GM12878 (cell line): ENCODE results near the gene BCL2L12. TPM values are rescaled to one million over a fixed set of nuclear protein-coding genes. Genes with fewer than 3 reads are reported as not detected.
A peak's percentile ranks its signal among the peaks of the same experiment; 100 is the strongest.

Source experiments
- ATAC-seq: fragments of 200-7000 bp; cut with Tn5 transposase; 3 replicates; pipeline ENCODE4 v1.9.1; 2020; ENCODE audit warnings: mild to moderate bottlenecking, moderate library complexity
- BruUV-seq: library from RNA; stranded (reverse); fragments of 400-500 nt; replicated peaks from 2 replicates; lab custom pipeline; 2021; lab: Mats Ljungman, UMichigan
- CTCF ChIA-PET: fragments of 300-600 bp; sonication (Branson Sonifier 250); formaldehyde crosslinking; extraction: SDS; loops from one replicate; lab custom pipeline; 2021; ENCODE audit warnings: inconsistent platforms; lab: Yijun Ruan, JAX
- POLR2A ChIA-PET: fragments of 350-600 bp; formaldehyde crosslinking; extraction: SDS; loops from one replicate; lab custom pipeline; 2021; ENCODE audit warnings: inconsistent platforms; lab: Charles Lee
- RAD21 ChIA-PET: fragments of 300-600 bp; sonication (Branson Sonifier 250); formaldehyde crosslinking; loops from one replicate; lab custom pipeline; 2023; ENCODE audit warnings: antibody characterized with exemption; ENCODE audit not compliant: unreplicated experiment; lab: Charles Lee
- SMC1A ChIA-PET: fragments of 300-600 bp; sonication (Branson Sonifier 250); formaldehyde crosslinking; loops from one replicate; lab custom pipeline; 2023; ENCODE audit not compliant: unreplicated experiment, uncharacterized antibody; lab: Charles Lee
- DNase-seq: peaks from one replicate; pipeline ENCODE4 v3.0.0-alpha.2; 2011; ENCODE audit warnings: low read depth, low spot score
- FAIRE-seq: peaks from 3 replicates; lab custom pipeline; 2011; peaks lifted over from hg19 to GRCh38; lab: Jason Lieb, UNC
- H2AFZ ChIP-seq: 2 replicates; pipeline ENCODE4 v1.6.0; 2011; ENCODE audit warnings: low read depth, low read length, control low read depth; ENCODE audit not compliant: control insufficient read depth
- H3K27ac ChIP-seq: 2 replicates; pipeline ENCODE4 v1.5.1; 2011; ENCODE audit warnings: control low read depth; ENCODE audit not compliant: control insufficient read depth, insufficient read depth
- H3K27me3 ChIP-seq, 2 experiments: replicated peaks in 1 of 2; 2 replicates each; pipeline versions ENCODE4 v1.6.0 to v1.6.1; 2011; ENCODE audit warnings: low read length in 1 of 2; ENCODE audit not compliant: control insufficient read depth in 2 of 2, insufficient read depth in 2 of 2
- H3K36me3 ChIP-seq, 2 experiments: 2 replicates each; pipeline ENCODE4 v1.5.1; 2011; ENCODE audit warnings: low read length in 1 of 2; ENCODE audit not compliant: control insufficient read depth in 2 of 2, insufficient read depth in 2 of 2
- H3K4me1 ChIP-seq: 2 replicates; pipeline ENCODE4 v1.6.1; 2011; ENCODE audit warnings: mild to moderate bottlenecking, low read length, moderate library complexity, mixed read lengths; ENCODE audit not compliant: control insufficient read depth, insufficient read depth
- H3K4me2 ChIP-seq: 2 replicates; pipeline ENCODE4 v1.6.0; 2011; ENCODE audit warnings: control low read depth; ENCODE audit not compliant: control insufficient read depth, insufficient read depth
- H3K4me3 ChIP-seq: fragments of 200-600 bp; sonication (generic); 2 replicates; pipeline ENCODE4 v1.5.1; 2016
- H3K79me2 ChIP-seq: 2 replicates; pipeline ENCODE4 v1.6.0; 2011; ENCODE audit warnings: low read length; ENCODE audit not compliant: control insufficient read depth, insufficient read depth
- H3K9ac ChIP-seq: 2 replicates; pipeline ENCODE4 v1.8.0; 2011; ENCODE audit warnings: low read length, control low read depth, mixed read lengths; ENCODE audit not compliant: control insufficient read depth, insufficient read depth
- H3K9me3 ChIP-seq: replicated peaks from 3 replicates; pipeline ENCODE4 v1.5.1; 2011; ENCODE audit warnings: mild to moderate bottlenecking, low read length; ENCODE audit not compliant: control insufficient read depth, insufficient read depth
- H4K20me1 ChIP-seq: 2 replicates; pipeline ENCODE4 v1.6.0; 2011; ENCODE audit not compliant: control insufficient read depth, insufficient read depth
- BRCA1 ChIP-seq: IDR thresholded peaks from 2 replicates; pipeline ENCODE4 v1.6.1; 2011; ENCODE audit warnings: low read depth, low read length, improper control_type of control experiment
- DPF2 ChIP-seq: fragments of 450-650 bp; IDR thresholded peaks from 2 replicates; pipeline ENCODE4 v1.6.1; 2017; ENCODE audit warnings: mild to moderate bottlenecking
- HDAC2 ChIP-seq: fragments of 200-600 bp; sonication (generic); IDR thresholded peaks from 2 replicates; pipeline ENCODE4 v1.6.1; 2017
- LARP7 ChIP-seq: fragments of 450-650 bp; IDR thresholded peaks from 2 replicates; pipeline ENCODE4 v1.6.1; 2017; ENCODE audit warnings: mild to moderate bottlenecking
- MXI1 ChIP-seq: fragments of 150-350 bp; IDR thresholded peaks from 2 replicates; pipeline ENCODE4 v1.6.1; 2011; ENCODE audit warnings: low read depth, mild to moderate bottlenecking, inconsistent platforms, low read length, improper control_type of control experiment
- NFYA ChIP-seq: IDR thresholded peaks from 2 replicates; pipeline ENCODE4 v1.6.1; 2011; ENCODE audit warnings: low read depth, mild to moderate bottlenecking, low read length, improper control_type of control experiment, borderline replicate concordance
- POLR2AphosphoS5 ChIP-seq: IDR thresholded peaks from 2 replicates; pipeline ENCODE4 v1.6.1; 2011; ENCODE audit warnings: mild to moderate bottlenecking, low read length, inconsistent platforms
- SPI1 ChIP-seq: IDR thresholded peaks from 2 replicates; pipeline ENCODE4 v1.6.1; 2011; ENCODE audit warnings: low read depth, mild to moderate bottlenecking, low read length, moderate library complexity, borderline replicate concordance; ENCODE audit not compliant: insufficient read depth
- SRF ChIP-seq, 2 experiments: IDR thresholded peaks; 2 replicates each; pipeline ENCODE4 v1.6.1; 2011; ENCODE audit warnings: low read depth in 2 of 2, low read length in 2 of 2, mild to moderate bottlenecking in 1 of 2, moderate library complexity in 1 of 2
- WGBS: methylation state at CpG from one replicate; pipeline ENCODE4 v1.1.6; 2016; ENCODE audit warnings: low lambda C conversion rate; ENCODE audit not compliant: insufficient replicate concordance, insufficient coverage; ENCODE audit errors: missing lambda C conversion rate; 5-methylcytosine and 5-hydroxymethylcytosine counted together
- in situ Hi-C: fragments of 300-500 bp; cut with MboI; formaldehyde crosslinking; loops from 9 replicates; pipeline ENCODE4 v1.14.3; 2018; ENCODE audit warnings: mixed read lengths
- intact Hi-C: fragments of 100-400 bp; cut with micrococcal nuclease; formaldehyde crosslinking; loops from one replicate; pipeline ENCODE4 v1.14.2; 2022; ENCODE audit not compliant: unreplicated experiment
- polyA plus RNA-seq, 11 experiments: library from polyadenylated mRNA; depleted of rRNA in 4 of 11; unstranded in 6 of 11; stranded (reverse) in 5 of 11; fragments of >200 nt; fragmentation: Nextera tagmentation in 4 of 11; fragmentation: Illumina TruSeq in 1 of 11; extraction: Ambion mirVana in 4 of 11; extraction: Trizol in 1 of 11; gene quantifications; 1 replicate in 1 of 11; 2 replicates in 10 of 11; pipeline versions ENCODE4 v1.2.1 to v1.2.3, GENCODE V29; 2011 to 2016; ENCODE audit warnings: inconsistent platforms in 2 of 11, missing spikeins in 2 of 11, low read depth in 1 of 11
- total RNA-seq, 4 experiments: library from RNA; depleted of rRNA in 3 of 4; stranded (reverse); fragments of >200 nt in 3 of 4; fragmentation: Illumina TruSeq in 1 of 4; extraction: Trizol in 1 of 4; gene quantifications; 2 replicates each; pipeline versions ENCODE4 v1.2.1 to v1.2.3, GENCODE V29; 2013 to 2021
- TF ChIP-seq, protein P1 (sequence below): IDR thresholded peaks from 2 replicates; pipeline ENCODE4 v1.6.1; 2011; ENCODE audit warnings: low read depth, low read length, improper control_type of control experiment, borderline replicate concordance

The BCL2L12 gene
- total and polyA plus RNA-seq, 10 of the 15 experiments (the other 5 are each of a cell fraction or from before 2014, with no cell fraction given), result 1.8 to 143 (median 50.4) TPM

DNA sequence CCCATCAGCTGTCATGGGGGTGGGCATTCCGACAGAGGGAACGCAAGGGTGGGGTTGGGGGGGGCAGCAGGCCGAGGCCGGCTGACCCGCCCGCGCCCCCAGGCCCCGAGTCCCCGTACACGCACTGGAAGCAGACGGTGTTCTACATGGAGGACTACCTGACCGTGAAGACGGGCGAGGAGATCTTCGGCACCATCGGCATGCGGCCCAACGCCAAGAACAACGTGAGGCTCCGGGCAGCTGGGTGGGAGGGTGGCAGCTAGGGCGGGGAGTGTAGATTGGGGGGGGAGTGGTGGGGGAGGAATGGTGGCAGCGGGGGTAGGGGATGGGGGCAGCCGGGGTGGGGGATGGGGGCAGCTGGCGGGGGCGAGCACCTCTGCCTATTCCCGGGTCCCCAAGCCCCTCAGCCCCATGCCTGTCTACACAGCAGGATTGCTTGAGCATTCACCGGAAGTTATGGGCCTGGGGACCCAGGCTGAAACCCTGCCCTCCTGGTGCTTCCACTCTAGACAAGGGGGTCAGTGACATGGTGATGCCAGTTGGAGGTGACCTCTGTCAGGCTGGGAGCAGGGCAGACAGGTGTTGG lies 20.9 kb downstream of the BCL2L12 start:
- FAIRE-seq, result no peak
- intact Hi-C loops, result no loop called here
- TF ChIP-seq LARP7, result no peak
- no peak for TF ChIP-seq DPF2
- TF ChIP-seq SRF (IDR thresholded peaks at IDR 0.05; ENCODE audit: low read depth in 2 of 2, low read length in 2 of 2), result no peak
- TF ChIP-seq SPI1, result no peak
- no peak for TF ChIP-seq NFYA
- no peak for TF ChIP-seq MXI1
- TF ChIP-seq, all 136 proteins: peak for 0
- no peaks in the 10 kb centered on the region; the same call in 2 of the 3 replicates for H3K9me3 ChIP-seq
- DNase-seq (no peak), ATAC-seq (no peak)
- ChIA-PET POLR2A (interaction anchor here (0.8 kb wide), 1 partner anchor 115 kb away, joined by 6 read pairs; no protein-coding TSS in a partner anchor), RAD21 (no interaction called here), SMC1A (interaction anchor here (0.7 kb wide), 1 partner anchor 301 kb away, joined by 3 read pairs; no protein-coding TSS in a partner anchor), CTCF (no interaction called here)
- no peak overlapping the region for H3K4me2 ChIP-seq
- H3K27ac ChIP-seq, result no peak overlapping the region
- H3K9ac ChIP-seq, result no peak overlapping the region
- in situ Hi-C loops, result no loop called here
- H3K4me3 ChIP-seq, result no peak overlapping the region
- BruUV-seq, result no TSS peak
- no peak overlapping the region for H2AFZ ChIP-seq
- peaks cover 6% of the 10 kb centered on the region for H3K79me2 ChIP-seq
- WGBS, result 90% methylated on average over 4 of the region's 27 CpGs
- H3K27me3 ChIP-seq, result no peaks in the 10 kb centered on the region; a peak in 1 of 4 replicates
- H3K4me1 ChIP-seq, result peaks cover 10% of the 10 kb centered on the region
- peaks cover 9% of the 10 kb centered on the region; the same call in 1 of the 2 replicates for H4K20me1 ChIP-seq
- peaks cover 24 to 45% of the 10 kb centered on the region in 2 experiments for H3K36me3 ChIP-seq

DNA sequence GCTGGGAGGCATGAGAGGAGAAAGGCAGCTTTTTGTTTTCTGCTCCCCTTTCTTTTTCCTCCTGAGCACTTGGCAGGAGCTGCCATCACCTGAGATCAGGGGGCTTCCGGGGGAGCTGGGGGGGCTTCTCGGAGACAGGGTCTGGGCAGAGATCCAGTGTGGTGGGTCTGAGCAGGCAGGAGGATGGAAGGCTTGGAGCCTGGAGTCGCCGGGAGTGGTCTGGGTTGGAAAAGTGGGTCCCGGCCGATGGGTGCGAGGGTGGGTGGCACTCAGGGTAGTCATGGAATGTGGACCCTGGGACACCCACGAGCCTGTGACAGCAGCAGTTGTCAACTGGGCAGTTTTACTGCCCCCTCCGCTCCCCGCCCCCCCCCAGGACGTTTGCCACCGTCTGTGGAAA lies 21.4 kb downstream of the BCL2L12 start:
- Histone ChIP-seq H3K4me2 (no peak overlapping the region), H3K27ac (no peak overlapping the region), H4K20me1 (peaks cover 6% of the 10 kb centered on the region; the same call in 1 of the 2 replicates), H3K9me3 (no peaks in the 10 kb centered on the region; the same call in 2 of the 3 replicates), H3K9ac (no peak overlapping the region), H3K4me1 (peaks cover 10% of the 10 kb centered on the region), H2AFZ (no peak overlapping the region), H3K36me3 (peaks cover 20 to 40% of the 10 kb centered on the region in 2 experiments), H3K79me2 (peaks cover 2% of the 10 kb centered on the region), H3K27me3 (no peaks in the 10 kb centered on the region; a peak in 1 of 4 replicates), H3K4me3 (no peak overlapping the region)
- 86% methylated on average over 11 of the region's 12 CpGs for WGBS
- CTCF ChIA-PET, result interaction anchor here (0.6 kb wide), 1 partner anchor 123 kb away, joined by 5 read pairs; no protein-coding TSS in a partner anchor
- no peak for FAIRE-seq
- POLR2A ChIA-PET, result no interaction called here
- SMC1A ChIA-PET, result no interaction called here
- ATAC-seq, result no peak
- intact Hi-C loops (no loop called here), in situ Hi-C loops (no loop called here)
- no peak for DNase-seq
- RAD21 ChIA-PET, result no interaction called here
- BruUV-seq, result no TSS peak
- no peak for TF ChIP-seq HDAC2
- TF ChIP-seq, protein P1, sequence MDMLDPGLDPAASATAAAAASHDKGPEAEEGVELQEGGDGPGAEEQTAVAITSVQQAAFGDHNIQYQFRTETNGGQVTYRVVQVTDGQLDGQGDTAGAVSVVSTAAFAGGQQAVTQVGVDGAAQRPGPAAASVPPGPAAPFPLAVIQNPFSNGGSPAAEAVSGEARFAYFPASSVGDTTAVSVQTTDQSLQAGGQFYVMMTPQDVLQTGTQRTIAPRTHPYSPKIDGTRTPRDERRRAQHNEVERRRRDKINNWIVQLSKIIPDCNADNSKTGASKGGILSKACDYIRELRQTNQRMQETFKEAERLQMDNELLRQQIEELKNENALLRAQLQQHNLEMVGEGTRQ, result no peak
- 0 out of 2 replicates have a peak, but pooled peaks have one; percentile 2 for TF ChIP-seq POLR2AphosphoS5
- no peak for TF ChIP-seq BRCA1
